Measurements from ENCODE around the gene PASK.

The PASK gene

DNA sequence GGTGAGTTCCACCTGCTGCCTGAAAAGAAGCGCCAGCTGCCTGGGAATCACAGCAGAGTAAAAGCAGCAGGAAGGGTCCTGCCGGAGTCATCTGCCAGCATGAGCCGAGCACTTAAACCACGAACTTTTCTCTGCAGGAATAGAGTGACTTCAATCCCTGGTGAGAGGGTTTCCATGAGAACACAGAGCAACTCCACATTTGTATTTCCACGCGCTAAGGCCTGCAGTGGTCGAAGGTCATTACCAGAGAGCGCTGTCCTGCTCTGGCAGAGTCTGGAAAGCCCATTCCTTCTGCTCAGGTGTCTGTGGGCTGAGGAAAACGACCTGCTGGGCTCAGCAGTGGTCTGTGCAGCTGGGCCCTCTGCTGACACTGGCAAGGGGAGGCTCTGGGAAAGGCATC, 6.7 kb downstream of the PASK start:
- DNase-seq = no peak

DNA sequence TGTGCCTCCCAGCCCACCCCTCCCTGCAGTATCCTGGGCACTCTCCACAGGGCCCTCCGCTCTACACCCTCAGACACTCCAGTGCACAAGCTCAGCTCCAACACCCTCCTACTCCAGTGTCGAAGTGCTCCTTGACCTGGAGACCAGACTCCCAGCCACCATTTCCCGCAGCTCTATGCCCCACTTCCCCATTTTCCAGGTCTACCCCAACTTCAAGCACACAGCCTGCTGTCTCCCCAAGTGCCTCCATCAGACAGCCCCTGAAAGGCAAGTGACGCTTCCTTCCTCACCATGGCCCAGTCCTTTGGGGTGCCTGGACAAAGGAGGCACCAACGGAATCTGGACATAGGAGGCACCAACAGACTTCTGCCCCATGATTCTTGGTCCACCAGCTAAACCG, 7.2 kb downstream of the PASK start:
- no peak for DNase-seq

DNA sequence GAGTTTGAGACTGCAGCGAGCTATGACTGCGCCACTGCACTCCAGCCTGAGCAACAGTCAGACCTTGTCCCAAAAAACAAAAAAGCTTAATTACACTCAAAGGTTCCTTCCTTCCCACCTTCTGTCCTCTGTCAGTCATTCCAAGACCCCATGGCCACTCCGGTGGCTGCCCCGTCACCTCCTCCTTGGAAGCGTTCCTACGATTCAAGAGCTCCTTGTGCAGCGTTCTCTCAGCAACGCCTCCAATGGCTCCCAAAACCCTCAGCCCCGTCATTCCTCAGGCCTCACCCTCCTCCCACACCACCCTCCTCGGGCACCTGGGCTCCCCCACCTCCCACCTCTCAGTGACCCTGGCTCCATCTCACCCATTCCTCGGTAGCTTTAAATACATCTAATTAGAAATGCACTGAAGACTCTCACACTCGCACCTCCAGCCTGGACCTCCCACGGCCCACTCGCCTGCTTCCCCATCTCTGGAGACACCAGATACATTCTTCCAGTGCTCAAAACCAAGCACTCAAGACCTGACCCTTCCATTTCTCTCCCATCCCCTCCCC, 8.0 kb downstream of the PASK start:
- DNase-seq = no peak

DNA sequence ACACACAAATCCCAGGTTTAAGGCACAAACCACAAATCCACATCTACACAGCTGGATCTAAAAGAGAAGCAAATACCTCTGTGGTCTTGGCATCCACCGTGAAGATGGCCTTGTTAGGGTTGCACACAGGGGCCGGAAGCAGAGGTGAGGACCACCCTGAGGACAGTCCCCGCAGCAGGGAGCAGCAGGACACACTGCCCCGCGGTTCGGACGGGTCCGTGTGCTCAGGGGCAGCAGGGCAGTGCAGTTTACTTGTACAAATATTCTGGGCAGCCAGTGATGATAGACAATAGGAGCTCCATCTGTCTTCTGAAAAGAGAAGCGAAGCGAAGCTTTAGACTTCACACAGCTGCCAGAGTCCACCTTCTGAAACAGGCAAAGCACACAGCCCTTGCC, 8.8 kb downstream of the PASK start:
- DNase-seq = no peak

DNA sequence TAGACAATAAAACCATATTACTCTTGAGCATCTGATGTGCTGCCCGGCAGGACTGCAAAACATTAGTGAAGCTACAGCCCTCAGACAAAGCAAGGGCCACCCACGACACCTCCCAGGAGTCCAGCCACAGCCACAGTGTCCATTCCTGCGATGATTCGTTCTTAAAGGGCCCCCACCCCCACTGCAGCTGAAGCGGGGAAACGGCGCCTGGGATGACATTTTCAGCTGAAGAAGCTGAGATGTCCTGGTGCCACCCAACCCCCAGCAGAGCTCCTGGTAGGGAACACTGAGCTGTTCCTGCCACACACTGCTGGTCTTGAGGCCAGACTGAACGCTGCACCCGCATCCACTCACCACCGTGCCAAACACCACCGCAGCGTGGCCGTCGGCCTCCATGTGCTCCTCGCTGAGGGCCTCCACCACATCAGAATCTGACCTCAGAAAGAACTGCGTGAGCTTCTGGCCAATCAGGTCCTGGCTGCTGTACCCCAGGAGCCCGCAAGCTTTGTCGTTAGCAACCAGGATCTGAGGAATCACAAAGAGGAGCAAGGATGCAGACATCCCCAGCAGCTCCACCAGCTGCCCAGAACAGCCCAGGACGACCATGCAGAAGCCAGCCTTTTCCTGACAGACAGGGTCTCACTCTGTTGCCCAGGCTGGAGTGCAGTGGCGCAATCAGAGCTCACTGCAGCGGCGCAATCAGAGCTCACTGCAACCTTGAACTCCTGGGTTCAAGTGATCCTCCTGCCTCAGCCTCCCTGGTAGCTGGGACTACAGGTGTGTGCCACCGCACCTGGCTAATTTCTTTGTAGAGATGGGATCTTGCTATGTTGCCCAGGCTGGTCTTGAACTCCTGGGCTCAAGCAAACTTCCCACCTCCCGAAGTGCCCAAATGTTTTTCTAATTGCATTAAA, 9.5 kb downstream of the PASK start:
- DNase-seq = no peak

DNA sequence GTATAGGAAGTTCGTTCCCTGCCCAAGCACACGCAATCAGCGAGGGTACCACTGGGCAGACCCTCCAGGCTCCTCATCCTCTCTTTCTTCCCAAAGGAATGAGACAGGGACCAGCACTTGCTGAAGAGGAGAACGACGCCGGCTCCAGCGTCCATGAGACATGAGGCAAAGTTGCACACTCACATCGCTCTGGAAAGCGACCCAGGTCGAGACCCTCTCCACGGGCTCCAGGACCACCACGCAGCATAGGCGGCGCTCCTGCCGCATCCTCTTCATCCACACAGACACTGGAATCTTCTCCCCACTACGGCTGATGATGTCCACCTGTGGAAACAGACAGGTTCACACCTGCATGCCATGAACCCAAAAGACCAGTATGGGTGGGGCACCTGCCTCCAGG, 10.8 kb downstream of the PASK start:
- no peak for DNase-seq

DNA sequence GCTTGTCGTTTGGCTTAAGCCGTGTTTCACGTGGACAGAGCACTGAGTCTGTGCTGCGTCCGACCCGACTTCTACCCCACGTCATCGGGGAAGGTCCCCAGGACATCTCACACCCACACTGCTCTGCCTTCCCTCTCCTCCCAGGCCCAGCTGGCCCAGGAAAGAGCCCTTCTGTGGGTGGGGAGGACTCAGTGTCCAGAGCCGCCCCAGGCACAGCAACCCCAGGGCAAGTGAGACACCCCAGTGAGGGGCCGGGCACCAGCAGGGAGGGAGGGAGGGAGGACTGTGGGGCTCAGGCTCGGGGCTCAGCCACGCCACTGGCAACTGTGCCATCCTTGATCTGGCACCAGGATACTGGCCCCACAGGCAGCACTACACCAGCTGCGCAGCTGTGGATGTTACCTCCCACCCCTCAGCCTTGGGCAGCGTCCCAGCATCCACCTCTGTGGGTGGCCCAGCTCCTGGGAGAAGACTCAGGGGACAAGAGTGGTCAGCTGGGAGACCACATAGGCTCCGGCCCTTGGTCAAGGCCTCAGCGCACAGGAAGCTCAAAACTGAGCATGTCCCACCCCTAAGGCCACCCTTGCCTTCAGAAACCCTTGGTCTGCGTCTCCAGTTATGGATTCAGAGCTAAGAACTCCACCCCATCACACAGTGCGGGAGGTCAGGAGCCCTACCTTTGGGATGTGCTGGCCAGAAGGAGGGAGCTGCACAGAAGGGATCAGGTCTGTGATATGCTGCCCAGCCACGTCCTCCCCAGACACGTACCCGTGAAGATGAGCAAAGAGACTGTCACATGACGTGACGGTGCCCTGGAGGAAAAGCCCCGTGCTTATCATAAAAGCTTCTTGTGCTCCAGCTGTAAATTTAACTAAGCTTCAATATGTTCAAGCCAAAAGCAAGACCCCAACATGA, 11.7 kb downstream of the PASK start:
- no peak for DNase-seq

DNA sequence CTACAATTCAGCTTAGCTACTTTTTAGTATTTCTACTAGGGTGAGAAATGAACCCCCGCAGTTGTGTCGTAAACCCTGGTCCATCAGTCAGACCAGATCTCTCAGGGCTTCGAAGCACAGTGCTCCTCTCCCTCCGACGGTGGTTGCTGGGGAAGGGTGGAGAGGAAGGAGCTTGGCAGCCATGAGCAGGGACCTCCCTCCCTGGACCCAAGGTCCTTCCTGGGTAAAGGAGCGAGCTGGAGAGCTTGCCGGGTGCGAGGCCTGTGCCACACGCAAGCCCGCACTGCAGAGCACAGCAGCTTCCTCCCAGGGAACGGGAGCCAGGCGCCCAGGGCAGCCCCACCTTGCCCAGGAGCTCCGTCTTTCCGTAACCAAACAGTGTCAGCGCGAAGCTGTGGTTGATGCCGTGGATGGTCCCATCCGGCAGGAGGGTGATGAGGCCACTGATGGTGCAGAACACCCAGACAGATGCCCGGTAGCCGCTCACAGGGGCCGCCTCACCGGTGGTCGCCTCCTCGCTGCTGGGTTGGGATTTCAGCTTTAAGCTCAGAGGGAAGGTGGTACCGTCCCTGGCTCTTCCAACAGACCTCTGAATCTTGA, 12.5 kb downstream of the PASK start:
- no peak for DNase-seq

DNA sequence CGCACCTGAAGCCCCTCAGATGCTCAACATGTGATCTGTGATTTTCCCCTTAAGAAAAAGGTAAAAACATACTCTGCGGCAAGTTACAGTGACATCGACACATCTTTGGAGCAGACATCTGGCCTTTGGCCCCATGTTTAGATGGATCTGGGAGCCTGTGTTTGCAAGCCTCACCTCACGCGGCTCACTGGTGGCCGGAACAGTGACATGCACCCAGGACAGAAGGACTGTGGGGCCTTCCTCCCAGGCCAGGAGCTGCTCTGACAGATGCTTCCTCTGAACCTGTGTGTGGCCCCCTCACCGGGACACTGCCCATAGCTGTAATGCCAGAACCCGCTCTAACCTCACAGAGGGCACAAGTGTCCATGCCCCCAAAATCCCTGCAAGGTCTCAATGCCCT, 13.1 kb downstream of the PASK start:
- no peak for DNase-seq

DNA sequence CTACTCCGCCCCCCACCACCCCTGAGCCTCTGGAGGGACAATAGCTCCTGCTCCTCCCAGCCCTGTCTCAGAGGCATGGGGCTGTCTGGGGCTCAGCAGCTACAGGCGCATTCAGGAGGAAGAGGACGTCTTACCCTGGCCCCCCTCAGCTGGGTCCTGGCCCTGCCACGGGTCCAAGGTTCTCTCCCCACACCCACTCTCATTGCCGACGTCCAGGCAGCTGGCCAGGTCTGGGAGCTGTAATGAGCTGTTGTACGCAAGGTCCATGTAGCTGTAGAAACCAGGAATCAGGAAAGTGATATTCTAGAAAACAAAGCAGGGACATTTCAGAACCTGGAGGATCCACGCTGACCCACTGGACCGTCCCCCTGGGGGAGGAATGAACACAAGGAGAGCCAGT, 13.5 kb downstream of the PASK start:
- no peak for DNase-seq

DNA sequence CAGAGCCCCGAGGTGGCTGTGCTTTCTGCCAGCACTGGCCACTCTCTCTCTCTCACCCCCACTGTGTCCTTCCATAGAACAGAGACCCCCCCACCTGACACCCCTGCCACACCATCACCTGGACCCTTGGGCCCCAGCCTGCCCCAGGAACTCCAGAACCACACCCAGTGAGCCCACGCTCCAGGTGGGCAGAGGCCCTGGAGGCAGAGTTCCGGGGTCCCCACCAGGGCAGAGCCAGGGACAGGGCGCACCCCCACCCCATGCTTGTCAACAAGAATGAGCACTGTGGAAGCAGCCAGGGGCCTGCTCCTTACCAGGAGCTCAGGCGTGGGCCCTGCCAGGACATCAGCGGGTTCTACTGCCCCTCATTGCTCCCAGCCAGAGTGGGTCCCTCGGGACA, 14.6 kb downstream of the PASK start:
- DNase-seq = no peak

DNA sequence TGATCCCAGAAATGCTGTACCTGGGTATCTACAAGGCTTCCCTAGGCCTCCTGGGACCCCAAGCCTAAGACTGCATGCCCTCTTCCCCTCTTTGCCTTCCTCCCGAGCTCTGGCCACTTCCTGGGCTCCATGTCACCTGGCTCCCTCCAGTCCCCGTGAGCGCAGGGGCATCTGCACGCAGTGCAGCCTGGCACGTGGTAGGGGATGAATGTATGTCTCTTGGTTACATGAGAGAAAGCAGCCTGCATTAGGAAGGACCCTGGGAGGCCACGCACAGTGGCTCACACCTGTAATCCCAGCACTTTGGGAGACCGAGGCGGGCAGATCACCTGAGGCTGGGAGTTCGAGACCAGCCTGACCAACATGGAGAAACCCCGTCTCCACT, 15.8 kb downstream of the PASK start:
- DNase-seq = no peak

DNA sequence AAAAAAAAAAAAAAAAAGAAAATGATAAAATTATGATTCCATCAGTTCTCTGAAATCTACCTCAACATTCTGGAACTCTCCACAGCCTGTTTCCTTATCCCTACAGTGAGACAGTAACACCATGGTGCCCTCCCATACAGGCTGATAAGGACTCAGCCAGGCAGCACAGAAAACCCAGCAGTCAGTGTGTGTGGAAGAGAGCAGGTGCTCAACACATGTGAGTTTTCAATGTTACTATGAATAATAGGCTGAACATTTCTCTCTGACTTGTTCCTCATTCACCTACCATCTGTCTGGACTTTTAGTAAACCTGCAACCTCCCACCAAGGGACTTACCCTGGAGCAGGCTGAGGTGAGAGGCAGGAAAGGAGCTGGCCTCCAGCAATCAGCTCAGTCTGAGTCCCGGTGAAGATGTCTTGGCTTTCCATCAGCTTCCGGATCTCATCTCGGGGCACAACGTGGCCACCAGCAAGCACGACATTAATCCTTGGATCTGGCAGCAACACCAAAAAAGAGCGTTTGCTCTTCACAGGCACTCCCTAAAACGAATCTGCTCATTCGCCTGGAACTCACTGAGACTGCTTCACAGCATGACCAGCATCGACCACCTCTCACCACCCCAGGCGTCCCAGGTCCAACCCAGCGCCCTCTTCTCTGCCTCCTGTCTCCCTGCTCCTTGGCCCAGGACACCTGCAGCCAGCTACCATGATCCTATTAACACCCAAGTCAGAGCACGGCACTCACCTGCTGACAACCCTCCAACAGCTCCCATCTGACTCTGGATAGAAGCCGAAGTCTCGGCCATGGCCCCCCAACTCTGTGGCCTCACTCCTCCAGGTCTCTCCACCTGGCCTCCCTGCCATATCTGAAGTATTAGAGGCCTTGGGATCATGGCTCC, 16.5 kb downstream of the PASK start:
- no peak for DNase-seq

DNA sequence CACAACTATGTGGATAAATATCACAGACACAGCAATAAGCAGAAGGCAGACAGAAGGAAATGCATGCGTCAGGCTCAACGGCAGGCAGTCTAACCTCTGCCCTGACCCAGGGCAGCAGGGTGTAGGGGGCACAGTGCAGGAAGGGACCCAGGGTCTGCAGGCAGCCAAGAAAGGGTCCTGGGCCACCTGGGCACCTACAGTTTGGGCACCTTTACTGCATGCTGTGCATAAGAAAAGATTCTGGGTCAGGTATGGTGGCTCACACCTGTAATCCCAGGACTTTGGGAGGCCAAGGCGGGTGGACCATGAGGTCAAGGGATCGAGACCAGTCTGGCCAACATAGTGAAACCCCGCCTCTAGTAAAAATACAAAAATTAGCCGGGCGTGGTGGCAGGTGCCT, 17.7 kb downstream of the PASK start:
- DNase-seq = no peak

DNA sequence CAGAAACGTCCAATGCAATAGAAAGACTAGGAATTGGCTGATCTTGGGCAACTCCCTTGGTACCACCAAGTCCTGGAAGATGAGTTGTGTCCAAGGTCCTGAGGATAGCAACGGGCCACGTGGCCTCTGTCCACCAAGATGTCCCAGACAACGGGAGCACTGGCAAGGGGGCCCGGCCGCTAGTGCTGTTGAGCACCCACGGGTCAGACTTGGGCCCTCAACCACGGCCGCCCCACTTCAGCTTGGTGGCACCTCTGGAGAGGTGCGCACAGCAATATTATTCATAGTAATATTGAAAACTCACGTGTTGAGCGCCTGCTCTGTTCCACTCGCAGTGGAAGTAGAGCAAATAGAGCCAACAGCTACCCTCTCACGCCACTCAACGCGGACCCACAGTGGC, 19.0 kb downstream of the PASK start:
- no peak for DNase-seq

DNA sequence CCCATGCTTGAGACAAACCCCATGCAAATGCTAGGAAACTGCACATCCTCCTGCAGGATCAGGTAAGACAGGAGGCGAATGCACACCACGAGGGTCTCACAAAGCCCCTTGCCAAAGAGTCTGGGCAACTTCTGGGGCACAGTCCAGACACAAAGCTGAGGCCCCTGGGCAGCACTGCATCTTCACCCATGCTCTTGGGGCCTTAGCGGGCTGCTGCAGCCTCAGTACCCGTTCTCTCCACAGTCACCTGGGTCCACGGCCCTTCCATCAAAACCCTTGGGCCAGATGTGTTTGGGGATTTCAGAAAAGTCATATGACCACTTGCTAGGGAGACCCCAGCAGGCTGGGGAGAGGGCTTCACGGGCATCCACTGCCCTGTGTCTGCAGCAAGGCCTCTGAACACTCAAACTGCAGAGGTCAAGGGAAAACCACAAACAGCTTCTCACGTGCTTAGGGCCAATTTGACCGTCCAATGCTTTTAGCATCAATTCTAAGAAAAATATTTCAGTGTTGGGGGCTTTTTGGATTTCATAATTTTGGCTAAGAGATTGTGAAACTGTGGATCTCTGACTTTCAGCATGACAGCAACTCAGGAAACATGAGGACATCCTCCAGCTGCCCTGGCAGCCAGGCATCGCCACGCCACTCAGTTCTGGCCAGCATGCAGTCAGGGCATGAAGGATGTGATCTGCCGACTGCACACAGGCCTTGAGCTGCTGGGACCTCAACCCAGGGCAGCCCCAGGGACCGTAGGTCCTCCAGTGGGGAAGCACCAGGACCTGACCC, 20.0 kb downstream of the PASK start:
- DNase-seq = no peak

DNA sequence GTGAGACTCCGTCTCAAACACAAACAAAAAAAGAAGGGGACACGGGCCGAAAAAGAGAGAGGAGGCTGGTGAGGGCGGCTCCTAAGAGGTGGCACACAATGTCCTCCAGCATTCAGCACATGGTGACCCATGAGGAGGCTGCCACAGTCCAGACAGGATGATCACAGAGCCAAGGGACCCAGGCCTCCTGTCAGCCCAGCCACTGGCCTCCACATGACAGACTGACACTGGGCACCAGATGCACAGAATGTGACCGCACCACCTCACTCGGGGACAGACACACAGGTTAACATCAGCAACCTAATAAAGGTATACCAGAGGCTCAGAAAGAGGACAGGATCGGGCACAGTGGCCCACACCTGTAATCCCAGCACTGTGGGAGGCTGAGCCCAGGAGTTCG, 21.0 kb downstream of the PASK start:
- DNase-seq = no peak

DNA sequence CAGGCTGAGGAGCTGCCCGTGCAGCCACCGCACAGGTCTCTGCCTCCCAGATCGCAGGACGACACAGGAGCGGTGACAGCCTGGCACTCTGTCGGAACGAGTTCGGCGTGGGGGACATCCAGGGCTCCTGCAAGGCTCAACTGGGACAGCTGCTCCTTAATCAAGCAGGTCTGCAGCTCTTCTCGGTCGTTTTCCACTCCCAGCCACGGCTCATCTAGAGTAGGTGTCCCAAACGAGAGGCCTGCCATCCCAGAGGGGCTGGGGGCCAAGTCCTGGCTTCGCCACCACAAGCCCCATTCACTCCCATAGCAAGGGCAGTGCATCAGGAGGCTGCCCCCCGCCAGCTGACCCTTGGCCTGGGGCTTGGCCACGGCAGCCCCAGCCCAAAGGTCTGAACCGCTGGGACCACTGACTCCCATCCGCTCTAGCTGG, 22.5 kb downstream of the PASK start:
- DNase-seq = no peak

DNA sequence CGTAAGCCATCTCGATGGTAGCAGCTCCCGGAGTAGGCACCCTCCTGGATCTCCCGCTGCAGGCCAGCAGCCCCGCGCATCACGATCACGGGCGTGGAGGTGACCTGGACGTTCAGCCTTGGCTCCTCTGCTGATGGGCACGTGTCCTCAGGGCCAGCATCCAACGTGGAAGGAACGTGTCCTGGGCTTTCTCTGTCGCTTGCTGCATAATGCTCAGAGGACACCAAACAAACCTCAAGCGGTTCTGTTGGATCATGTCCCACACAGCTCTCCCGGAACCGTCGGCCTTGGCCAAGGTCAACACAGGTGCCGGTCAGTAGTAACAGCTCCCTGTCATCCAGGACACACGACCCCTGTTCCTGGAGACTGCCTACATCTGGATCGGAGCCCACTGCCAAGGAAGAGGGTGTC, 23.1 kb downstream of the PASK start:
- no peak for DNase-seq

DNA sequence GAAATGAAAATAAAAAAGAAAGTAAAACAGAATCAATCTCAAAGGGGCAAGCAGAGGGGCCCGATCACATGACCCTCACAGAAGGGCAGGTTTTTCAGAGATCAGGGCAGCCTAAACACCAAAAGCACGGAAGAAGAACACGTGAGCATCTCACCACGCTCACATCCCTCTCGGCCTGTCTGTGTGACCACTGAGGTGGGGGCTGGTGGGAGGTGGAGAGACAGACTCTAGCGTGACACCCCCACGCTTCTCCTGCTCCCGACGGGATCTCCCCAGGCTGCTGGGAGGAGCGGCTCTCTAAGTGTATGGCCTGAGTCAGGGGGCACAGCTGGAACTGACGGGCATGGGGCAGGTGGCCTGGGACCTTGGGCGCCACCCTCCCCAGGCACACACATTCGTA, 23.6 kb downstream of the PASK start:
- DNase-seq = no peak

DNA sequence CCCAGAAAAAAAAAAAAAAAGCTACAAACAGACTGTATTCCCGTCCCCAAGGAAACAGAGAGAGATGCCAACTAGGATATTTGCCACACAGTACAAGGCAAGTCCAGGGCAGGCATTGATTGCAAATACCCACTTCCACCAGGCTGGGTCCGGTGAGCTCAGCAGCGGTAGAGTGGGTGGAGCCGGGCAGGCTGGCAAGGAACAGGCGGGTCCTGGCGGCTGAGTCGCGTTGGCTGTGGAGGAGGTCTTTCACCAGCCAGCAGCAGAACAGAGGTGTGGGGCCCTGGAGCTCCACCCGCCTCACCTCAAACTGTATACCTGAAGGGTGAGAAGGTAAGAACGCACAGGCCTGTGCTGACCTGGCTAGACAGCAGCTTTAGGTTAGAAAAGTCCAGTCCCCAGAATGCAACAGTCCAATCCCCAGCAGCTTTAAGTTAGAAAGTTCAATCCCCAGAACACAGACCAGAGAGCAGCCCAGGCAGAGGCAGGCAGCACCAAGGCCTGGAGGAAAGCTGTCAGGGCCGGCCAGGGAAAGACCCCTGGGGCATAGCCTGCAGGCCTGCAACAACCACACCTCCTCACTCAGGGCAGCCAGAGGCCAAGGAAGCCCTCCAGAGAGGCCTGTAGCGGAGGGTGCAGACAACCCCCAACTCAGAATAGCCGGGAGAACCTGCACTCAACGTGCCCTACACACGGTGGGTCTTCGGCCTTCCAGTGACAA, 25.3 kb downstream of the PASK start:
- DNase-seq = no peak

All from NCI-H524 treated with DMSO at 0.1 percent for 48 hours (cell line).